Esophagus muscularis mucosa (tissue), 4 donors: Measurements from ENCODE around the gene CCDC80. TPM values are rescaled to one million over a fixed set of nuclear protein-coding genes. Genes with fewer than 3 reads are reported as not detected.

Experiments used
- DNase-seq: peaks from one replicate; pipeline ENCODE4 v3.0.0-alpha.2; 2017; ENCODE audit errors: extremely low spot score
- H3K27ac ChIP-seq, 4 donors: fragments of 200-600 bp; sonication (generic); replicated peaks in 1 of 4; 1 replicate in 3 of 4; 2 replicates in 1 of 4; pipeline ENCODE4 v1.5.1; 2016 to 2019; ENCODE audit warnings: mild to moderate bottlenecking in 1 of 4
- H3K27me3 ChIP-seq, 4 donors: fragments of 200-600 bp; sonication (generic); one replicate each; pipeline versions ENCODE4 v1.5.1 to v1.6.0; 2016 to 2019
- H3K36me3 ChIP-seq, 4 donors: fragments of 200-600 bp; sonication (generic); one replicate each; pipeline ENCODE4 v1.5.1; 2016 to 2019
- H3K4me1 ChIP-seq, 4 donors: fragments of 200-600 bp; sonication (generic); one replicate each; pipeline ENCODE4 v1.5.1; 2016 to 2019
- H3K4me3 ChIP-seq, 4 donors: fragments of 200-600 bp; sonication (generic); 1 replicate in 2 of 4; 2 replicates in 2 of 4; pipeline ENCODE4 v1.5.1; 2016 to 2019; ENCODE audit warnings: mild to moderate bottlenecking in 4 of 4, moderate library complexity in 1 of 4
- H3K9me3 ChIP-seq, 4 donors: fragments of 200-600 bp; sonication (generic); 1 replicate in 3 of 4; 2 replicates in 1 of 4; pipeline ENCODE4 v1.5.1; 2016 to 2019
- EP300 ChIP-seq: sonication (generic); formaldehyde crosslinking; IDR thresholded peaks from one replicate; pipeline ENCODE4 v1.6.1; 2017; ENCODE audit warnings: antibody characterized with exemption
- POLR2A ChIP-seq: fragments of 450-650 bp; IDR thresholded peaks from one replicate; pipeline ENCODE4 v1.6.1; 2017; ENCODE audit warnings: antibody characterized with exemption, moderate library complexity, mild to moderate bottlenecking, low read depth
- POLR2AphosphoS5 ChIP-seq, 2 donors: sonication (generic); formaldehyde crosslinking; IDR thresholded peaks; one replicate each; pipeline ENCODE4 v1.6.1; 2017; ENCODE audit warnings: antibody characterized with exemption in 2 of 2
- WGBS: methylation state at CpG from one replicate; pipeline ENCODE4 v1.1.5; 2018; 5-methylcytosine and 5-hydroxymethylcytosine counted together
- intact Hi-C: fragments of 100-400 bp; cut with DNase I; formaldehyde crosslinking; loops from one replicate; pipeline ENCODE4 v1.15.1; 2023
- total RNA-seq, 4 donors: library from RNA; depleted of rRNA; stranded (reverse); fragments of >200 nt; gene quantifications; one replicate each; pipeline versions ENCODE4 v1.1.0 to v1.2.1, GENCODE V29; 2016
- TF ChIP-seq, protein P1 (sequence below), 3 experiments: fragments of 200-600 bp in 2 of 3; fragments of 450-650 bp in 1 of 3; sonication (generic) in 2 of 3; IDR thresholded peaks; one replicate each; pipeline ENCODE4 v1.5.1; 2017 to 2019; ENCODE audit warnings: antibody characterized with exemption in 3 of 3, mild to moderate bottlenecking in 2 of 3, moderate library complexity in 1 of 3

CCDC80 gene
- total RNA-seq, 4 donors from 2014 or later, result 34.7 to 213 (median 127) TPM

DNA sequence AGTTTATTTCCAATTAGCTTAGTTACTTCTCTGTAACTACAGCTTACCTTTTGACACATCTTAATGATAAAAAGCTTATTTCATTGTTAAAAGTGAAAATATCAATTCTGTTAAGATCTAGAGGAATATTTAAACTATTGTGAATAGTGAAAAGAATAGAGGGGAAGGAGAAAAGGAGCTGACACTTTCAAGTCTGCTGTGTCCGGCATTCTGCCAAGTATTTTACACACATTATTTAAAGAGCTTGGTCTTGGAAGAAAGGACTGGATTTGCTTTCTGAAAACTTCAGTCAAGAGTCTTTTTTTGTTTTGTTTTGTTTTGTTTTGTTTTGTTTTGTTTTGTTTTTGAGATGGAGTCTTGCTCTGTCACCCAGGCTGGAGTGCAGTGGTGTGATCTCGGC lies 34.8 kb downstream of the CCDC80 start:
- H3K36me3 ChIP-seq, result peaks cover 0 to 67% (median 9%) of the 10 kb centered on the region in 4 donors

DNA sequence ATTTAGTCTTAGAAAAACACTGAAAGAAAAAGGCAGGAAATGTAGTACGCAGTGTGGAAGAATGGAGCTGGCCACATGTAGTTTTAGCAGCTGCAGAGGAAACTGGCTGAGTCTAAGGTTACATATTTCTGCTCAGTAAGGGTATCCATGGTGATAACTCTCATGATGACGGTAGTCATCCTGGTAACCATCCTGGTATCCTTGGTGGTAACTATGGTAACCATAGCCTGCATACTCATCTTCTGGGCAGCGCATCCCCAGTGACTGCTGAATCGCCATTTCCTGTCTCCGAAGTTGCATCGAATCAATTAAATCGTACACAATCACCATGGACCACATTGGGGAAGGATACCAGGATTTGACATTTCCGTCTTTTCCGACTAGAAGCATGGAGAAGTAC lies 35.7 kb downstream of the CCDC80 start:
- H3K27ac ChIP-seq, result no peak overlapping the region
- intact Hi-C loops, result no loop called here
- 88% methylated on average over 9 of the region's 9 CpGs for WGBS
- H3K4me1 ChIP-seq, result peaks cover 0 to 3% (median 0%) of the 10 kb centered on the region in 4 donors
- TF ChIP-seq POLR2AphosphoS5 (IDR thresholded peaks at IDR 0.05) (peak in 1 of 2 donors; percentile 20), EP300 (no peak), POLR2A (no peak)
- TF ChIP-seq, protein P1, sequence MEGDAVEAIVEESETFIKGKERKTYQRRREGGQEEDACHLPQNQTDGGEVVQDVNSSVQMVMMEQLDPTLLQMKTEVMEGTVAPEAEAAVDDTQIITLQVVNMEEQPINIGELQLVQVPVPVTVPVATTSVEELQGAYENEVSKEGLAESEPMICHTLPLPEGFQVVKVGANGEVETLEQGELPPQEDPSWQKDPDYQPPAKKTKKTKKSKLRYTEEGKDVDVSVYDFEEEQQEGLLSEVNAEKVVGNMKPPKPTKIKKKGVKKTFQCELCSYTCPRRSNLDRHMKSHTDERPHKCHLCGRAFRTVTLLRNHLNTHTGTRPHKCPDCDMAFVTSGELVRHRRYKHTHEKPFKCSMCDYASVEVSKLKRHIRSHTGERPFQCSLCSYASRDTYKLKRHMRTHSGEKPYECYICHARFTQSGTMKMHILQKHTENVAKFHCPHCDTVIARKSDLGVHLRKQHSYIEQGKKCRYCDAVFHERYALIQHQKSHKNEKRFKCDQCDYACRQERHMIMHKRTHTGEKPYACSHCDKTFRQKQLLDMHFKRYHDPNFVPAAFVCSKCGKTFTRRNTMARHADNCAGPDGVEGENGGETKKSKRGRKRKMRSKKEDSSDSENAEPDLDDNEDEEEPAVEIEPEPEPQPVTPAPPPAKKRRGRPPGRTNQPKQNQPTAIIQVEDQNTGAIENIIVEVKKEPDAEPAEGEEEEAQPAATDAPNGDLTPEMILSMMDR (IDR thresholded peaks at IDR 0.05), result no peak
- no peak overlapping the region for H3K4me3 ChIP-seq
- no peaks in the 10 kb centered on the region for H3K9me3 ChIP-seq
- no peak for DNase-seq
- H3K27me3 ChIP-seq, result no peaks in the 10 kb centered on the region
- peaks cover 0 to 64% (median 9%) of the 10 kb centered on the region in 4 donors for H3K36me3 ChIP-seq

More for the DNA sequence above, 34.8 kb downstream of the CCDC80 start:
- intact Hi-C loops, result no loop called here
- no peaks in the 10 kb centered on the region for H3K27me3 ChIP-seq
- H3K9me3 ChIP-seq, result no peaks in the 10 kb centered on the region
- 96% methylated on average over 2 of the region's 2 CpGs for WGBS
- H3K4me1 ChIP-seq, result peaks cover 0 to 3% (median 0%) of the 10 kb centered on the region in 4 donors
- no peak overlapping the region for H3K27ac ChIP-seq
- DNase-seq, result no peak
- H3K4me3 ChIP-seq, result no peak overlapping the region
- TF ChIP-seq POLR2AphosphoS5 (IDR thresholded peaks at IDR 0.05), result no peak
- TF ChIP-seq POLR2A, result no peak
- TF ChIP-seq, protein P1 (IDR thresholded peaks at IDR 0.05), result no peak
- TF ChIP-seq EP300, result no peak

DNA sequence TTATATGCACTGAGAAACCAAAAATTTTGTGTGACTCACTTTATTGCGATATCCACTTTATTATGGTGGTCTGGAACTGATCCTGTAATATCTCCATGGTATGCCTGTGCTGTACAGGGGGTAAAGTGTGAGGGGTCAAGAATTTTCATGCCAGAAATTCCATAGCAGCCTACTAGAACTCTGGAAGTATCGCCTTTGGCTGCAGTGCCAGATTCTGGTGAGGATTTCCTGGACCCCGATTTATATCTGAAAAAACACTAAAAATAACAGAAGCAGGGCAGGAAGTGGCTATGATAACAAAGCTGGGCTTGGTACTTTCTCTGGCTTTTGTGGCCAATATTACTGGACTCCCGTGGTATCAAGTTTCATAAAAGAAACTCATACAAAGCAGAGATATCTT lies 36.4 kb downstream of the CCDC80 start:
- no peak overlapping the region for H3K4me3 ChIP-seq
- H3K4me1 ChIP-seq, result peaks cover 0 to 3% (median 0%) of the 10 kb centered on the region in 4 donors
- intact Hi-C loops, result no loop called here
- no peaks in the 10 kb centered on the region for H3K9me3 ChIP-seq
- peaks cover 0 to 58% (median 6%) of the 10 kb centered on the region in 4 donors for H3K36me3 ChIP-seq
- no peak for DNase-seq
- H3K27me3 ChIP-seq, result no peaks in the 10 kb centered on the region
- H3K27ac ChIP-seq, result no peak overlapping the region
- 51% methylated on average over 4 of the region's 4 CpGs for WGBS
- TF ChIP-seq EP300 (no peak), POLR2A (no peak), POLR2AphosphoS5 (IDR thresholded peaks at IDR 0.05) (no peak)
- TF ChIP-seq, protein P1 (IDR thresholded peaks at IDR 0.05), result no peak

DNA sequence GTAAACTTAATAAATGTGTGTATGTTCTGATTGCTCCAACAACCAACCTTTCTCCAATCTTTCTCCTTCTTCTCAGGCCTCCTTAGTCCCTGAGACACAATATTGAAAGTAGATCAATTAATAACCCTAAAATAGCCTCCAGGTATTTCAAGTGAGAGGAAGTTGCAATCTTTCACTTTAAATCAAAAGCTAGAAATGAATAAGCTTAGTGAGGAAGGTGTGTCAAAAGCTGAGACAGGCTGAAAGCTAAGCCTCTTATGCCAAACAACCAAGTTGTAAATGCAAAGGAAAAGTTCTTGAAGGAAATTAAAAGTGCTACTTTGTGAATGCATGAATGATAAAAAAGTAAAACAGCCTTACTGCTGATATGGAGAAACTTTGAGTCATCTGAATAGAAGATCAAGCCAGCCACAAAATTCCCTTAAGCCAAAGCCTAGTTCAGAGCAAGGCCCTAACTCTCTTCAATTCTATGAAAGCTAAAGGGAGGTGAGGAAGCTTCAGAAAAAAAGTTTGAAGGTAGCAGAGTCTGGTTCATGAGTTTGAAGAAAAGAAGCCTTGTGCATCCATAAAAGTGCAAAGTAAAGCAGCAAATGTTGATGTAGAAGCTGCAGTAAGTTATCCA lies 38.6 kb downstream of the CCDC80 start:
- TF ChIP-seq, protein P1 (IDR thresholded peaks at IDR 0.05), result no peak
- no peak for TF ChIP-seq POLR2A
- no peak for TF ChIP-seq EP300
- no peak for TF ChIP-seq POLR2AphosphoS5 (IDR thresholded peaks at IDR 0.05)
- Histone ChIP-seq H3K9me3 (no peaks in the 10 kb centered on the region), H3K27ac (no peak overlapping the region), H3K27me3 (no peaks in the 10 kb centered on the region), H3K36me3 (peaks cover 0 to 42% (median 14%) of the 10 kb centered on the region in 4 donors), H3K4me1 (peaks cover 0 to 3% (median 0%) of the 10 kb centered on the region in 4 donors), H3K4me3 (no peak overlapping the region)
- no peak for DNase-seq
- intact Hi-C loops, result no loop called here

DNA sequence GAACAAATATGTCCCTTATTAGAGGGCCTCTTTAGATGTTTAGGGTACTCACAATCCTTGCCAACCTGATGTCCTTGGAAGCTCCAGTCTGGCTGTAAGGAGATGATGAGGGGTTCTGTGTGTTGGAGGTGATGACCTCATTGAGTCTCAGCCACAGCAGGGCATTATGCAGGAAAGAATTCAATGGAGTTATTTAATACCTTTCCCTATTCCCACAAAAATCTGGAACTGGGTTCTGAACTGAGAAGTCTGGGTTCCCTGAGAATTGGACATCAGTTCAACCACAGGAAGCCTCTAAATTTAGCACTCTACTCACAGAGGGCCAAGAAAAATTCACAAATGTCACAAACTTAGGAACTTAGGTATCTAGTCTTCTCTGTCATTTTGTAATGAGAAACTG lies 42.2 kb downstream of the CCDC80 start:
- no peak overlapping the region for H3K4me3 ChIP-seq
- no peak for DNase-seq
- no peak overlapping the region for H3K27ac ChIP-seq
- H3K27me3 ChIP-seq, result no peaks in the 10 kb centered on the region
- H3K4me1 ChIP-seq, result no peaks in the 10 kb centered on the region
- TF ChIP-seq POLR2AphosphoS5 (IDR thresholded peaks at IDR 0.05), result no peak
- TF ChIP-seq, protein P1 (IDR thresholded peaks at IDR 0.05), result no peak
- no peaks in the 10 kb centered on the region for H3K9me3 ChIP-seq
- H3K36me3 ChIP-seq, result peaks cover 0 to 21% (median 12%) of the 10 kb centered on the region in 4 donors
- intact Hi-C loops, result no loop called here
